HL-60 (cell line): Measurements from ENCODE around the gene CPT1A.
"Not testable (repeated sequence)": the region's sequence is repeated elsewhere in the genome, so short reads cannot be mapped to it uniquely, and the experiment has no call there.

Experiments used
- DNase-seq, 2 experiments: peaks; one replicate each; pipeline ENCODE4 v3.0.0-alpha.2; 2010 to 2020; ENCODE audit warnings: low read depth in 1 of 2, low spot score in 1 of 2
- H3K27ac ChIP-seq: fragments of 250-450 bp; sonication (Bioruptor Pico); replicated peaks from 2 replicates; pipeline ENCODE4 v1.5.1; 2020; ENCODE audit warnings: mild to moderate bottlenecking, moderate library complexity
- H3K27me3 ChIP-seq: fragments of 250-450 bp; sonication (Bioruptor Pico); 2 replicates; pipeline ENCODE4 v1.5.1; 2021; ENCODE audit warnings: mild to moderate bottlenecking, moderate library complexity; ENCODE audit not compliant: insufficient read depth, poor library complexity, severe bottlenecking
- H3K4me3 ChIP-seq: replicated peaks from 2 replicates; pipeline ENCODE4 v1.5.1; 2011; ENCODE audit warnings: mild to moderate bottlenecking, control low read depth, low read length; ENCODE audit not compliant: insufficient read depth
- CTCF ChIP-seq: IDR thresholded peaks from one replicate; pipeline ENCODE4 v1.5.1; 2011; ENCODE audit warnings: low read length, control low read depth, inconsistent platforms; ENCODE audit not compliant: insufficient read depth
- GABPA ChIP-seq: IDR thresholded peaks from 2 replicates; pipeline ENCODE4 v1.6.1; 2012; ENCODE audit warnings: low read depth
- POLR2AphosphoS5 ChIP-seq: IDR thresholded peaks from 2 replicates; pipeline ENCODE4 v1.6.1; 2012; ENCODE audit warnings: low read depth
- REST ChIP-seq: IDR thresholded peaks from 2 replicates; pipeline ENCODE4 v1.6.1; 2012; ENCODE audit warnings: low read depth; ENCODE audit not compliant: insufficient replicate concordance
- SPI1 ChIP-seq: IDR thresholded peaks from 2 replicates; pipeline ENCODE4 v1.6.1; 2012; ENCODE audit warnings: low read depth, mild to moderate bottlenecking, borderline replicate concordance
- long read RNA-seq: library from polyadenylated mRNA; unstranded; transcript quantifications from one replicate; pipeline ENCODE4 v2.0.0, GENCODE V29; 2020

The CPT1A gene
- long read RNA-seq, full-length matches to known transcripts = 83 of 134 reads
- long read RNA-seq, partial matches to known transcripts = 20 of 134 reads
- long read RNA-seq, other reads (novel, unspliced or antisense) = 31 of 134 reads

GRCh38 chr11:68841718-68842426, at the start of gene CPT1A:
TSS of gene CPT1A (minus strand) at chr11:68841916. CDS start at chr11:68815474, 26,442 bp downstream.
- TF ChIP-seq REST = no peak
- TF ChIP-seq GABPA = no peak
- no peak for TF ChIP-seq SPI1
- no peak for TF ChIP-seq CTCF
- 0 out of 2 replicates have a peak, but pooled peaks have one; percentile 10 for TF ChIP-seq POLR2AphosphoS5

GRCh38 chr11:68890490-68891231, 48.9 kb upstream of the CPT1A start:
- TF ChIP-seq GABPA (no peak), SPI1 (peak; percentile 82; the same call in 1 of the 2 replicates)
- Histone ChIP-seq H3K27ac (no peak overlapping the region), H3K4me3 (no peak overlapping the region), H3K27me3 (no peaks in the 10 kb centered on the region)
- peak in 1 of 2 experiments; percentile 43 for DNase-seq

More at GRCh38 chr11:68841718-68842426, at the start of gene CPT1A:
- Histone ChIP-seq H3K27ac (peak within 1 kb of the TSS; percentile 92), H3K27me3 (no peaks in the 10 kb centered on the region), H3K4me3 (peak within 1 kb of the TSS; percentile 94)
- peak; percentile 54 to 72 for DNase-seq

GRCh38 chr11:68889948-68890446, 48.3 kb upstream of the CPT1A start:
- Histone ChIP-seq H3K27ac (no peak overlapping the region), H3K27me3 (no peaks in the 10 kb centered on the region), H3K4me3 (no peak overlapping the region)
- no peak for TF ChIP-seq GABPA
- no peak for TF ChIP-seq REST
- TF ChIP-seq POLR2AphosphoS5 = no peak
- TF ChIP-seq SPI1 = no peak
- no peak for TF ChIP-seq CTCF
- DNase-seq = no peak

GRCh38 chr11:68884827-68885226, 43.1 kb upstream of the CPT1A start:
- H3K27ac ChIP-seq, H3K4me3 ChIP-seq, H3K27me3 ChIP-seq, DNase-seq: not testable (repeated sequence)
